ACC112 (cell line): Measurements from ENCODE around the gene FAM135A.
"Not testable (repeated sequence)": the region's sequence is repeated elsewhere in the genome, so short reads cannot be mapped to it uniquely, and the experiment has no call there.

Experiments used
- H2AFZ ChIP-seq: fragments of 200-600 bp; sonication (generic); one replicate; pipeline ENCODE4 v1.6.0; 2017; ENCODE audit warnings: antibody characterized with exemption, low read length; ENCODE audit not compliant: unreplicated experiment
- H3K27ac ChIP-seq: fragments of 200-600 bp; sonication (generic); 2 replicates; pipeline ENCODE4 v1.5.1; 2014; ENCODE audit warnings: low read depth, mild to moderate bottlenecking, antibody characterized with exemption, low read length, moderate library complexity
- H3K27me3 ChIP-seq: fragments of 200-600 bp; sonication (generic); 2 replicates; pipeline ENCODE4 v1.6.1; 2014; ENCODE audit warnings: mild to moderate bottlenecking, antibody characterized with exemption, low read length, moderate library complexity, mixed read lengths; ENCODE audit not compliant: insufficient read depth
- H3K36me3 ChIP-seq: fragments of 200-600 bp; sonication (generic); 2 replicates; pipeline ENCODE4 v1.6.1; 2016; ENCODE audit warnings: mild to moderate bottlenecking, antibody characterized with exemption, low read length, moderate library complexity, mixed read lengths; ENCODE audit not compliant: insufficient read depth
- H3K4me1 ChIP-seq: fragments of 200-600 bp; sonication (generic); one replicate; pipeline ENCODE4 v1.6.1; 2016; ENCODE audit warnings: low read length, mixed read lengths; ENCODE audit not compliant: insufficient read depth, unreplicated experiment, control insufficient read depth
- H3K4me3 ChIP-seq: fragments of 200-600 bp; sonication (generic); 2 replicates; pipeline ENCODE4 v1.5.1; 2014; ENCODE audit warnings: mild to moderate bottlenecking, low read depth, low read length
- H3K79me2 ChIP-seq: fragments of 200-600 bp; sonication (generic); one replicate; pipeline ENCODE4 v1.6.0; 2016; ENCODE audit warnings: low read length; ENCODE audit not compliant: control insufficient read depth, unreplicated experiment, insufficient read depth

FAM135A gene

DNA sequence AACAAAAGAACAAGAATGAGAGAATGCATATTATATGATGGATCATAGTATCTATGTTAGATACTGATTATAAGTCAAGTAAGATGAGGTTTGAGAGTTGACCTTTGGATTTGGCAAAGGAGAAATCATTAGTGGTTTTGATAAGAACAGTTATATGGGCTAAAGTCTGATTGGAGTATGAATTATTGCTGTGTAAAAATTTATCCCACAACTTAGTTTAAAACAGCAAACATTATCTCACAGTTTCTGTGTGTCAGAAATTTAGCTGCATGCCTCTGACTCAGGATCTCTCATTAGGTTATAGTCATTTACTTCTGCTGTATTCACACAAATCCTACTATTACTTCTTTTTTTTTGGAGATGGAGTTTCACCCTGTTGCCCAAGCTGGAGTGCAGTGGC is 56.7 kb downstream of the FAM135A start:
- H3K4me3 ChIP-seq, result no peak overlapping the region
- H3K79me2 ChIP-seq, result no peaks in the 10 kb centered on the region
- H3K27ac ChIP-seq, result no peak overlapping the region
- H2AFZ ChIP-seq, result no peak overlapping the region
- H3K36me3 ChIP-seq, result peaks cover 3% of the 10 kb centered on the region; the same call in 1 of the 2 replicates
- H3K27me3 ChIP-seq, result no peaks in the 10 kb centered on the region
- H3K4me1 ChIP-seq, result no peaks in the 10 kb centered on the region

DNA sequence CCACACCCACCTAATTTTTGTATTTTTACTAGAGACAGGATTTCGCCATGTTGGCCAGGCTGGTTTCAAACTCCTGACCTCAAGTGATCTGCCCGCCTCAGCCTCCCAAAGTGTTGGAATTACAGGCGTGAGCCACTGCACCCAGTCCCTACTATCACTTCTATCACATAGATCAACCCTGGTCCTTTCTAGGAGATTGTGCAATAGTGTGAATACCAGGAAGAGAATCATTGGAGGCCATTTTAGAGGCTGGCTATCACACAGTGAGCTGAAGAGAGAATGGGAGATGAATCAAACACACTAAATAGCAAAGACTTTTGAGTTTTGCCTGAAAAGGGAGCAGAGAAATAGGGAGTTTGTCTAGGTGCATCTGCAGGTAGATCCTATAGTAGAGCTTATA is 57.2 kb downstream of the FAM135A start:
- not testable (repeated sequence) for H3K4me3 ChIP-seq, H3K79me2 ChIP-seq, H3K27me3 ChIP-seq, H3K4me1 ChIP-seq, H2AFZ ChIP-seq, H3K27ac ChIP-seq, H3K36me3 ChIP-seq

DNA sequence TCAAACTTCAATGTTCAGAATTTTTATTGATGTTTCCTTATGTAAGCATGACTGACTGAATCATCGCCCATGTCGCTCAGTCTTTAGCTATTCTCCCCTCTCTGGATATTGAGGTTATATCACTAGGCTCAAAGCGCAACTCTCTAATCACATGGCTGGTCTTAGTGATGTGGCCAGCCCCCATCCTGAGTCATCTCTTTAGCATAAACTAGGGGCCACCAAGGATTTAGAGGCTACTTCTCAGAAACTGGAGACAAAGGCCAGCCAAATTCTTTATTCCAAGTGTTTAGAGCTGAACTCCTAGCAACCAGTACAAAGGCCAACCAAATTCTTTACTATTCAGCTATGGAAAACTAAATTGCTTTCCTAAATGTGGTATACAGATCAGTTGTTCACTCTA is 61.4 kb downstream of the FAM135A start:
- H3K27me3 ChIP-seq, result no peaks in the 10 kb centered on the region
- H3K79me2 ChIP-seq, result no peaks in the 10 kb centered on the region
- H3K36me3 ChIP-seq, result peaks cover 18% of the 10 kb centered on the region
- no peak overlapping the region for H3K27ac ChIP-seq
- H3K4me3 ChIP-seq, result no peak overlapping the region
- H2AFZ ChIP-seq, result no peak overlapping the region
- no peaks in the 10 kb centered on the region for H3K4me1 ChIP-seq

DNA sequence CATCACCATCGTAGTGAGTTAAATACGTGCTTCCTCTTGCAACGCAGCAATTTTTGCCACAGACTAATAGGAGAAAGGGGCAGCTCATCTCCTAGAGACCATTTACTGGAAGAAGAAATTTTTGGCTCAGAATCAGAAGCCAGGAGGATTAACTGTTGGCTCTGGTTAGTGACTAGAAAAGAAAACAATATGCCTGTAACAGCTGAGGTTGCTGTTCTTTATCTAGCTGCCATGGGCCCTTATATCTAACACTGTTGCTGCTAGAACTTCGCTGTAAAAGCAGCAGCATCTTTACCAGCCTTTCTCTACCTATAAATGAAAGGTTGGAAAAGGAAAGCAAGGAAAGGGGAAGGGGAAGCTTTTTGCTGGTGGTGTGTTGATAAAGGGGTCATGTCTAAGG is 65.9 kb downstream of the FAM135A start:
- Histone ChIP-seq H2AFZ (no peak overlapping the region), H3K79me2 (no peaks in the 10 kb centered on the region), H3K36me3 (peaks cover 15% of the 10 kb centered on the region), H3K27ac (no peak overlapping the region), H3K4me3 (no peak overlapping the region), H3K4me1 (no peaks in the 10 kb centered on the region), H3K27me3 (no peaks in the 10 kb centered on the region)

DNA sequence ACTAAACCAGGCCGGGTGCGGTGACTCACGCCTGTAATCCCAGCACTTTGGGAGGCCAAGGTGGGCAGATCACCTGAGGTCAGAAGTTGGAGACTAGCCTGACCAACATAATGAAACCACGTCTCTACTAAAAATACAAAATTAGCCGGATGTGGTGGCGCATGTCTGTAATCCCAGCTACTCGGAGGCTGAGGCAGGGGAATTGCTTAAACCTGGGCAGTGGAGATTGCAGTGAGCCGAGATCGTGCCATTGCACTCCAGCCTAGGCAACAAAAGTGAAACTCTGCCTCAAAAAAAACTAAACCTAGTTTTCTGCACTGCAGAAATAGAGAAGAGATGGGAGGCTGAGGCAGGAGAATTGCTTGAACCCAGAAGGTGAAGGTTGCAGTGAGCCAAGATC is 73.3 kb downstream of the FAM135A start:
- H3K4me1 ChIP-seq, H3K36me3 ChIP-seq, H3K4me3 ChIP-seq, H3K27ac ChIP-seq, H3K79me2 ChIP-seq, H2AFZ ChIP-seq, H3K27me3 ChIP-seq: not testable (repeated sequence)

DNA sequence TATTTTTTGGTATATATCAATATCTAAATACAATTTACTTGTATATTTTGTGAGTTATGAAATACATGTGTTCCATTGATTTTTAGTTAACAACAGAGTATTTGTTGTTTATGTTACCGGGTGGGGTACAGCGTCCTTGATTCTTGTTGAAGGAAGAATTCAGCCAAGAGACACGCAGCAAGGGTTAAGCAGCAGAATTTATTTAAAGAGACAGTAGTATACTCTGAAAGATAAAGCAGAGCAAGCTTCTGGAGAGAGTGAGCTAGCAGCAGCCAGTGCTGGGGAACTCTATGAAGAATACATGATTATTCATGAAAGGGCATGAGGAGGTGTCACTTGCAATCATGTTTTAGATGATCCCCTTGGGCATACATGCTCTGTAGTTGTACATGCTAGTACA is 76.1 kb downstream of the FAM135A start:
- no peaks in the 10 kb centered on the region for H3K36me3 ChIP-seq
- no peaks in the 10 kb centered on the region for H3K79me2 ChIP-seq
- H3K27me3 ChIP-seq, result no peaks in the 10 kb centered on the region
- no peak overlapping the region for H2AFZ ChIP-seq
- no peaks in the 10 kb centered on the region for H3K4me1 ChIP-seq
- H3K4me3 ChIP-seq, result no peak overlapping the region
- H3K27ac ChIP-seq, result no peak overlapping the region

DNA sequence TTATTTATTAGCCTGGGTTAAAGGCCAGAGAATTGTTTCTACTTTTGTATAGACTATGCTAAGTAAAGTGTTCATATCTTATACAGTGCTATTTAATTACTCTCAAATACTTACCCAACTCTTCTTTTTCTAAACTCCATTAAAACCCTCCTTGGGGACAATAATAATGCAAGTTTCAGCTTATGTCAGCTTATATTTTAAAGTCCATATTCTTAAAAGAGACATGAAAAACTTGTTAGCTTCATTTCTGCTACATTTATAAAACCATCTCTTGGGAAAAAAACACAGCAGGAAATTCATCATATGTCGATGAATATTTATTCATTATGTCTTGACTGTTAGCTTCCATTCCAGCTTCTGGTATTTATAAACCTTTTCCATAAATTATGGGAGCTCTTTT is 81.5 kb downstream of the FAM135A start:
- no peaks in the 10 kb centered on the region for H3K36me3 ChIP-seq
- H3K79me2 ChIP-seq, result no peaks in the 10 kb centered on the region
- no peak overlapping the region for H3K4me3 ChIP-seq

DNA sequence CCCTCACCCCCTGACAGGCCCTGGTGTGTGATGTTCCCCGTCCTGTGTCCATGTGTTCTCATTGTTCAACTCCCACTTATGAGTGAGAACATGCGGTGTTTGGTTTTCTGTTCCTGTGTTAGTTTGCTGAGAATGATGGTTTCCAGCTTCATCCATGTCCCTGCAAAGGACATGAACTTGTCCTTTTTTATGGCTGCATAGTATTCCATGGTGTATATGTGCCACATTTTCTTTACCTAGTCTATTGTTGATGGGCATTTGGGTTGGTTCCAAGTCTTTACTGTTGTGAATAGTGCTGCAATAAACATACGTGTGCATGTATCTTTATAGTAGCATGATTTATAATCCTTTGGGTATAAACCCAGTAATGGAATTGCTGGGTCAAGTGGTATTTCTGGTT is 82.5 kb downstream of the FAM135A start:
- H3K27me3 ChIP-seq, H3K4me1 ChIP-seq, H3K4me3 ChIP-seq, H3K27ac ChIP-seq, H3K79me2 ChIP-seq, H2AFZ ChIP-seq, H3K36me3 ChIP-seq: not testable (repeated sequence)

More for the DNA sequence above, 81.5 kb downstream of the FAM135A start:
- Histone ChIP-seq H3K4me1 (no peaks in the 10 kb centered on the region), H3K27me3 (no peaks in the 10 kb centered on the region), H2AFZ (no peak overlapping the region), H3K27ac (no peak overlapping the region)

DNA sequence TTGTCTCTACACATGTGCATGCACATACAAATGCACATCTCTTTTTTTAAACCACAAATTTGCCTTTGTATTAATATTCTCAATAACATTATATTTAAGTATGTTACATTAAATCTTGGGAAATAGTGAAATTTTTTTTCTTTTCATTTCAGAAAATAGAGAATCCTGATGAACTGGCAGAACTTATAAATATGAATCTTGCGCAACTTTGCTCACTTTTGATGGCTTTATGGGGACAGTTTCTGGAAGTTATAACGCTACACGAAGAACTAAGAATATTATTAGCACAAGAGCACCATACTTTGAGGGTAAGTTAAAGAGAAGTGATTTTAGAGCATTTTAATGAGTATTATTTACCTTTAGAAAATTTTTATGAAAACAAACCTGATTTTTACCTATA is 89.2 kb downstream of the FAM135A start:
- no peak overlapping the region for H3K4me3 ChIP-seq
- H3K79me2 ChIP-seq, result no peaks in the 10 kb centered on the region
- H3K4me1 ChIP-seq, result no peaks in the 10 kb centered on the region
- no peak overlapping the region for H2AFZ ChIP-seq
- H3K36me3 ChIP-seq, result peaks cover 26% of the 10 kb centered on the region
- H3K27ac ChIP-seq, result no peak overlapping the region
- H3K27me3 ChIP-seq, result no peaks in the 10 kb centered on the region

DNA sequence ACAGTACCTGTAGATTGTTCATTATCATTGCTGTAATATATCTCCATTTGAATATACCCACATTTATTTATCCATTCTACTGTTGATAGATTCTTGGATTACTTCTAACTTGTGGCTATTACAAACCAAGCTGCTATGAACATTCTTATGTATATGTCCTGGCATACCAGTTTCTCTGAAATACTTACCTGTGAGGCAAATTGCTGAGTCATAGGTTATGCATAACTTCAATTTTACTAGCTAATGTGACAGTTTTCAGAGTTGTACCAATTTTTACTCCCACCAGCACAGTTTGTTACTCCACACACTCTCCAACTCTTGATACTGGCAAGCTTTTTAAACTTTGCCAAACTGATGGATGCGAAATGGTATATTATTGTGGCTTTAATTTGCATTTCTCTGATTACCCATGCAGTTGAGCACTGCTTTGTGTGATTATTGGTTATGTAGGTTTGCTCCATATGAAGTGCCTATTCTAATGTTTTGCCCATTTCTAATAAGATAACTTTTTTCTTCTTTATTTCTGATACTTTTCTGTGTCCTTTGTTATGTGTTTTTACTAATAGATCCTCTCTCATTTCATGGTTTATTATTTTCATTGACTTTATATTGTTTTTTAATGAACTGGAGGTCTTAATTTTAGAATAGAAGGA is 90.6 kb downstream of the FAM135A start:
- Histone ChIP-seq H3K4me3 (no peak overlapping the region), H3K36me3 (peaks cover 26% of the 10 kb centered on the region), H3K79me2 (no peaks in the 10 kb centered on the region), H3K27ac (no peak overlapping the region), H3K27me3 (no peaks in the 10 kb centered on the region), H2AFZ (no peak overlapping the region), H3K4me1 (no peaks in the 10 kb centered on the region)

DNA sequence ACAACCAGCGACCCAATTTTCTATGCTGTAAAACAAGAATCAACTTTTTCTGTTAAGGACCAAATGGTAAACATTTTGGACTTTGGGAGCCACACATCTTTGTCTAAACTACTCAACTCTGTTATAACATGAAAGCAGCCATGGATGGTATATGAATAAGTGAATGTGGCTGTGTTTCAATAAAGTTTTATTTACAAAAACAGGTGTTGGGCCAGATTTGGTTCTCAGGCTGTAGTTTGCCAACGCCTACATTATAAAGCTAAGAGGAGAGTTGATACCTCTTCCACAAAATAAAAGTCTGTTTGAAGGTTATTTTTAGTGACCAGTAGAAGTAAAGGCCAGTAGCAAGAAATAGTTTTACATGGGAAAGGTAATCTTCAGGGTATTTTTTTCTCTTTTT is 93.0 kb downstream of the FAM135A start:
- Histone ChIP-seq H3K27me3 (no peaks in the 10 kb centered on the region), H2AFZ (no peak overlapping the region), H3K79me2 (no peaks in the 10 kb centered on the region), H3K36me3 (peaks cover 26% of the 10 kb centered on the region), H3K4me1 (no peaks in the 10 kb centered on the region), H3K27ac (no peak overlapping the region), H3K4me3 (no peak overlapping the region)
